ENCODE results near the gene PLPPR3. TPM values are rescaled to one million over a fixed set of nuclear protein-coding genes. Genes with fewer than 3 reads are reported as not detected.
A peak's percentile ranks its signal among the peaks of the same experiment; 100 is the strongest.

Gene PLPPR3
- total and polyA plus RNA-seq, 9 of the 15 experiments (the other 6 are each of a cell fraction or from before 2014, with no cell fraction given) = 0.01 to 48.2 (median 8.6) TPM

GRCh38 chr19:861141-861755, 39.5 kb upstream of the PLPPR3 start:
- in situ Hi-C loops (cut with MboI) (no loop called here), intact Hi-C loops (cut with micrococcal nuclease) (loop anchor here (5.0 kb wide), 2 partner anchors 121 to 381 kb away; partner anchors contain the start of genes ATP5F1D and WDR18)
- ATAC-seq = no peak
- Histone ChIP-seq H3K27me3 (ENCODE audit: control insufficient read depth in 2 of 2, insufficient read depth in 2 of 2, low read length in 2 of 2) (no peaks in the 10 kb centered on the region), H4K20me1 (replicated peaks; ENCODE audit: control insufficient read depth, insufficient read depth, low read length) (no peaks in the 10 kb centered on the region), H3K27ac (ENCODE audit: extremely low read depth, low read depth, low read length) (peak overlapping the region; percentile 82; the same call in 2 of the 3 replicates), H3K9me3 (replicated peaks; ENCODE audit: control insufficient read depth, insufficient read depth, low read depth, low read length) (no peaks in the 10 kb centered on the region), H3K4me1 (replicated peaks in 1 of 2; ENCODE audit: control insufficient read depth in 2 of 2, insufficient read depth in 2 of 2, low read length in 2 of 2) (peaks cover 25 to 65% of the 10 kb centered on the region in 2 experiments), H3K9ac (ENCODE audit: insufficient read depth in 1 of 2, low read depth in 2 of 2, low read length in 2 of 2) (peak overlapping the region in 1 of 2 experiments; percentile 90; a peak in 2 of 4 replicates), H3K4me3 (peak overlapping the region; percentile 62), H3K4me2 (ENCODE audit: insufficient read depth, low read length) (peak overlapping the region; percentile 64; the same call in 1 of the 2 replicates), H3K36me3 (ENCODE audit: control insufficient read depth, insufficient read depth, low read length) (peaks cover 17% of the 10 kb centered on the region; the same call in 1 of the 3 replicates), H3K79me2 (ENCODE audit: control insufficient read depth, insufficient read depth, low read length) (peaks cover 12% of the 10 kb centered on the region), H2AFZ (ENCODE audit: low read depth, low read length) (no peak overlapping the region), H3K9me1 (ENCODE audit: control insufficient read depth, insufficient read depth, low read length) (no peaks in the 10 kb centered on the region)
- TF ChIP-seq ZBTB7A (IDR thresholded peaks at IDR 0.05; ENCODE audit: borderline replicate concordance, control insufficient read depth, low read depth, low read length) (peak; percentile 73; the same call in 1 of the 2 replicates), SIN3A (IDR thresholded peaks at IDR 0.05; ENCODE audit: borderline replicate concordance in 2 of 2, control insufficient read depth in 1 of 2, low read depth in 2 of 2, low read length in 2 of 2) (no peak), ZBTB33 (CRISPR knock-in tag; IDR thresholded peaks at IDR 0.05) (peak; percentile 70; the same call in 1 of the 2 replicates), RFX1 (IDR thresholded peaks at IDR 0.05) (no peak), ZNF79 (CRISPR knock-in tag; IDR thresholded peaks at IDR 0.05; ENCODE audit: low read depth) (no peak), ZNF740 (CRISPR knock-in tag; IDR thresholded peaks at IDR 0.05) (no peak), ZNF740 (tag; IDR thresholded peaks at IDR 0.05) (peak in 1 of 2 experiments; percentile 23; a peak in 1 of 4 replicates), RNF219 (CRISPR knock-in tag; IDR thresholded peaks at IDR 0.05) (no peak)
- WGBS (ENCODE audit: insufficient coverage, low coverage, missing lambda C conversion rate) = 9% methylated on average over 12 of the region's 35 CpGs
- FAIRE-seq = no peak
- BruUV-seq (replicated peaks) = no TSS peak
- DNase-seq (ENCODE audit: extremely low read depth in 1 of 4, low spot score in 3 of 4) = no peak
- CTCF ChIA-PET (ENCODE audit: low intra/inter-chr PET ratio) = interaction anchor here (1.0 to 1.5 kb wide), 2 partner anchors 56 to 91 kb away, joined by 6 to 8 read pairs; partner anchors contain the start of gene KISS1R
- POLR2A ChIA-PET = interaction anchor here (0.7 to 1.3 kb wide), 2 partner anchors 46 to 160 kb away, joined by 3 to 4 read pairs; partner anchors contain the start of gene RNU6-2

All from K562 (cell line).